ENCODE results near the gene CCDC192. TPM values are rescaled to one million over a fixed set of nuclear protein-coding genes. Genes with fewer than 3 reads are reported as not detected.
"Not testable (repeated sequence)": the region's sequence is repeated elsewhere in the genome, so short reads cannot be mapped to it uniquely, and the experiment has no call there.

CCDC192 gene
- total and polyA plus RNA-seq, 3 experiments from 2014 or later, result not detected

- Histone ChIP-seq H3K4me3 (ENCODE audit: low read length) (no peak overlapping the region), H3K9me3 (ENCODE audit: low read length) (no peaks in the 10 kb centered on the region), H3K27ac (ENCODE audit: low read depth, low read length) (no peak overlapping the region), H3K4me1 (ENCODE audit: insufficient read depth, low read length) (no peaks in the 10 kb centered on the region), H3K36me3 (ENCODE audit: insufficient read depth, low read length) (no peaks in the 10 kb centered on the region), H3K27me3 (ENCODE audit: insufficient read depth, low read length, poor library complexity, severe bottlenecking) (no peaks in the 10 kb centered on the region)
- no peaks in the 10 kb centered on the region for H3K4me1 Mint-ChIP-seq
- CTCF ChIA-PET, result no interaction called here
- POLR2A ChIA-PET, result no interaction called here
- H3K27me3 Mint-ChIP-seq, result peaks cover 0 to 5% of the 10 kb centered on the region in 2 donors
- DNase-seq, result no peak
- peaks cover 0 to 16% (median 4%) of the 10 kb centered on the region in 5 donors for H3K9me3 Mint-ChIP-seq
- no peak overlapping the region for H3K4me3 Mint-ChIP-seq
- no peak overlapping the region for H3K27ac Mint-ChIP-seq
- H3K36me3 Mint-ChIP-seq, result peaks cover 0 to 3% (median 0%) of the 10 kb centered on the region in 3 donors
Measured at GRCh38 chr5:127776477-127776876, 73.3 kb downstream of the CCDC192 start.

GRCh38 chr5:127777957-127778356 is 74.8 kb downstream of the CCDC192 start:
- Mint-ChIP-seq H3K27me3 (peaks cover 0 to 4% of the 10 kb centered on the region in 2 donors), H3K4me1 (no peaks in the 10 kb centered on the region), H3K36me3 (peaks cover 0 to 9% (median 0%) of the 10 kb centered on the region in 3 donors), H3K27ac (no peak overlapping the region), H3K9me3 (peaks cover 0 to 16% (median 4%) of the 10 kb centered on the region in 5 donors), H3K4me3 (no peak overlapping the region)
- no peak for DNase-seq
- ChIA-PET POLR2A (no interaction called here), CTCF (no interaction called here)
- Histone ChIP-seq H3K36me3 (ENCODE audit: insufficient read depth, low read length) (no peaks in the 10 kb centered on the region), H3K27ac (ENCODE audit: low read depth, low read length) (no peak overlapping the region), H3K27me3 (ENCODE audit: insufficient read depth, low read length, poor library complexity, severe bottlenecking) (no peaks in the 10 kb centered on the region), H3K4me1 (ENCODE audit: insufficient read depth, low read length) (no peaks in the 10 kb centered on the region), H3K9me3 (ENCODE audit: low read length) (no peaks in the 10 kb centered on the region), H3K4me3 (ENCODE audit: low read length) (no peak overlapping the region)

- DNase-seq; H3K4me3 Mint-ChIP-seq; H3K4me1 ChIP-seq (ENCODE audit: insufficient read depth, low read length); H3K27ac ChIP-seq (ENCODE audit: low read depth, low read length); H3K9me3 ChIP-seq (ENCODE audit: low read length); H3K27me3 ChIP-seq (ENCODE audit: insufficient read depth, low read length, poor library complexity, severe bottlenecking); CTCF ChIA-PET; H3K36me3 ChIP-seq (ENCODE audit: insufficient read depth, low read length); H3K4me3 ChIP-seq (ENCODE audit: low read length); H3K27me3 Mint-ChIP-seq; H3K27ac Mint-ChIP-seq; POLR2A ChIA-PET: not testable (repeated sequence)
- peaks cover 0 to 15% (median 0%) of the 10 kb centered on the region in 3 donors for H3K36me3 Mint-ChIP-seq
- H3K4me1 Mint-ChIP-seq, result peaks cover 22 to 32% (median 28%) of the 10 kb centered on the region in 3 donors
- H3K9me3 Mint-ChIP-seq, result peaks cover 0 to 12% (median 4%) of the 10 kb centered on the region in 5 donors
Measured at GRCh38 chr5:127782450-127782849, 79.3 kb downstream of the CCDC192 start.

- Mint-ChIP-seq H3K4me1 (peaks cover 22 to 32% (median 28%) of the 10 kb centered on the region in 3 donors), H3K36me3 (peaks cover 0 to 25% (median 0%) of the 10 kb centered on the region in 3 donors), H3K27me3 (peaks cover 4 to 6% of the 10 kb centered on the region in 2 donors), H3K27ac (peak overlapping the region; percentile 11 to 95 (median 86)), H3K4me3 (peak overlapping the region; percentile 2 to 43 (median 20)), H3K9me3 (peaks cover 0 to 4% (median 0%) of the 10 kb centered on the region in 5 donors)
- ChIA-PET CTCF (no interaction called here), POLR2A (interaction anchor here (1.2 kb wide), 1 partner anchor 299 kb away, joined by 4 read pairs; the partner anchor contains the start of gene SLC12A2)
- Histone ChIP-seq H3K4me3 (ENCODE audit: low read length) (no peak overlapping the region), H3K9me3 (ENCODE audit: low read length) (no peaks in the 10 kb centered on the region), H3K27ac (ENCODE audit: low read depth, low read length) (no peak overlapping the region), H3K27me3 (ENCODE audit: insufficient read depth, low read length, poor library complexity, severe bottlenecking) (no peaks in the 10 kb centered on the region), H3K4me1 (ENCODE audit: insufficient read depth, low read length) (no peaks in the 10 kb centered on the region), H3K36me3 (ENCODE audit: insufficient read depth, low read length) (no peaks in the 10 kb centered on the region)
- DNase-seq, result peak in 3 of 5 donors; percentile 11 to 62 (median 48)
Measured at GRCh38 chr5:127785098-127785927, 82.1 kb downstream of the CCDC192 start.

- Mint-ChIP-seq H3K36me3 (peaks cover 0 to 30% (median 0%) of the 10 kb centered on the region in 3 donors), H3K4me3 (no peak overlapping the region), H3K27ac (no peak overlapping the region), H3K27me3 (no peaks in the 10 kb centered on the region), H3K4me1 (peaks cover 5 to 10% (median 8%) of the 10 kb centered on the region in 3 donors), H3K9me3 (peaks cover 10 to 16% (median 11%) of the 10 kb centered on the region in 5 donors)
- ChIA-PET POLR2A (no interaction called here), CTCF (no interaction called here)
- Histone ChIP-seq H3K9me3 (ENCODE audit: low read length) (no peaks in the 10 kb centered on the region), H3K27ac (ENCODE audit: low read depth, low read length) (no peak overlapping the region), H3K4me1 (ENCODE audit: insufficient read depth, low read length) (no peaks in the 10 kb centered on the region), H3K27me3 (ENCODE audit: insufficient read depth, low read length, poor library complexity, severe bottlenecking) (no peaks in the 10 kb centered on the region), H3K36me3 (ENCODE audit: insufficient read depth, low read length) (no peaks in the 10 kb centered on the region), H3K4me3 (ENCODE audit: low read length) (no peak overlapping the region)
- no peak for DNase-seq
Measured at GRCh38 chr5:127791439-127791838, 88.2 kb downstream of the CCDC192 start.

- H3K4me1 ChIP-seq (ENCODE audit: insufficient read depth, low read length); H3K27me3 ChIP-seq (ENCODE audit: insufficient read depth, low read length, poor library complexity, severe bottlenecking); POLR2A ChIA-PET; H3K4me3 ChIP-seq (ENCODE audit: low read length); DNase-seq; H3K27ac ChIP-seq (ENCODE audit: low read depth, low read length); H3K4me1 Mint-ChIP-seq; H3K36me3 ChIP-seq (ENCODE audit: insufficient read depth, low read length); CTCF ChIA-PET; H3K9me3 ChIP-seq (ENCODE audit: low read length); H3K4me3 Mint-ChIP-seq; H3K27me3 Mint-ChIP-seq: not testable (repeated sequence)
- peaks cover 10 to 16% (median 11%) of the 10 kb centered on the region in 5 donors for H3K9me3 Mint-ChIP-seq
- H3K36me3 Mint-ChIP-seq, result peaks cover 0 to 30% (median 0%) of the 10 kb centered on the region in 3 donors
- H3K27ac Mint-ChIP-seq, result peak overlapping the region in 1 of 8 donors; percentile 41
Measured at GRCh38 chr5:127791908-127792307, 88.7 kb downstream of the CCDC192 start.

GRCh38 chr5:127793052-127793451 is 89.9 kb downstream of the CCDC192 start:
- DNase-seq, result no peak
- peaks cover 0 to 30% (median 0%) of the 10 kb centered on the region in 3 donors for H3K36me3 Mint-ChIP-seq
- Histone ChIP-seq H3K27me3 (ENCODE audit: insufficient read depth, low read length, poor library complexity, severe bottlenecking) (no peaks in the 10 kb centered on the region), H3K4me1 (ENCODE audit: insufficient read depth, low read length) (no peaks in the 10 kb centered on the region), H3K27ac (ENCODE audit: low read depth, low read length) (no peak overlapping the region), H3K4me3 (ENCODE audit: low read length) (no peak overlapping the region), H3K36me3 (ENCODE audit: insufficient read depth, low read length) (no peaks in the 10 kb centered on the region), H3K9me3 (ENCODE audit: low read length) (no peaks in the 10 kb centered on the region)
- H3K9me3 Mint-ChIP-seq, result peaks cover 10 to 16% (median 11%) of the 10 kb centered on the region in 5 donors
- H3K4me1 Mint-ChIP-seq, result no peaks in the 10 kb centered on the region
- POLR2A ChIA-PET, result no interaction called here
- CTCF ChIA-PET, result no interaction called here
- H3K27ac Mint-ChIP-seq, result no peak overlapping the region
- H3K4me3 Mint-ChIP-seq, result no peak overlapping the region
- H3K27me3 Mint-ChIP-seq, result peaks cover 0 to under 1% of the 10 kb centered on the region in 2 donors

GRCh38 chr5:127793879-127794278 is 90.7 kb downstream of the CCDC192 start:
- Mint-ChIP-seq H3K27me3 (peaks cover 0 to 4% of the 10 kb centered on the region in 2 donors), H3K27ac (no peak overlapping the region), H3K4me3 (no peak overlapping the region), H3K9me3 (peaks cover 10 to 16% (median 11%) of the 10 kb centered on the region in 5 donors), H3K4me1 (no peaks in the 10 kb centered on the region), H3K36me3 (peaks cover 0 to 30% (median 0%) of the 10 kb centered on the region in 3 donors)
- H3K4me3 ChIP-seq (ENCODE audit: low read length), result no peak overlapping the region
- CTCF ChIA-PET, result no interaction called here
- H3K27me3 ChIP-seq (ENCODE audit: insufficient read depth, low read length, poor library complexity, severe bottlenecking), result no peaks in the 10 kb centered on the region
- POLR2A ChIA-PET, result no interaction called here
- H3K27ac ChIP-seq (ENCODE audit: low read depth, low read length), result no peak overlapping the region
- H3K4me1 ChIP-seq (ENCODE audit: insufficient read depth, low read length), result no peaks in the 10 kb centered on the region
- no peaks in the 10 kb centered on the region for H3K9me3 ChIP-seq (ENCODE audit: low read length)
- H3K36me3 ChIP-seq (ENCODE audit: insufficient read depth, low read length), result no peaks in the 10 kb centered on the region
- no peak for DNase-seq
